Loucy (cell line): ENCODE results near the gene ZNF48.
"Not testable (repeated sequence)": the region's sequence is repeated elsewhere in the genome, so short reads cannot be mapped to it uniquely, and the experiment has no call there.

Experiments used
- H2AFZ ChIP-seq: fragments of 200-600 bp; sonication (generic); 2 replicates; pipeline ENCODE4 v1.6.0; 2016; ENCODE audit warnings: antibody characterized with exemption, mild to moderate bottlenecking, low read length, moderate library complexity
- H3F3A ChIP-seq: fragments of 200-600 bp; 2 replicates; pipeline ENCODE4 v1.6.0; 2016; ENCODE audit warnings: antibody characterized with exemption, low read depth, mild to moderate bottlenecking
- H3K27me3 ChIP-seq: fragments of 200-600 bp; sonication (generic); 2 replicates; pipeline ENCODE4 v1.6.1; 2014; ENCODE audit warnings: low read length, mild to moderate bottlenecking; ENCODE audit not compliant: insufficient read depth, poor library complexity, severe bottlenecking
- H3K36me3 ChIP-seq: fragments of 200-600 bp; sonication (generic); 2 replicates; pipeline ENCODE4 v1.6.1; 2016; ENCODE audit warnings: low read length; ENCODE audit not compliant: insufficient read depth
- H3K4me1 ChIP-seq: fragments of 200-600 bp; sonication (generic); 2 replicates; pipeline ENCODE4 v1.5.1; 2014; ENCODE audit warnings: low read length, mild to moderate bottlenecking; ENCODE audit not compliant: insufficient read depth, poor library complexity, severe bottlenecking
- H3K4me2 ChIP-seq: fragments of 200-600 bp; sonication (generic); 2 replicates; pipeline ENCODE4 v1.6.0; 2014; ENCODE audit warnings: antibody characterized with exemption, low read length, low read depth, mild to moderate bottlenecking; ENCODE audit not compliant: poor library complexity, severe bottlenecking
- H3K4me3 ChIP-seq: fragments of 200-600 bp; sonication (generic); 2 replicates; pipeline ENCODE4 v1.5.1; 2014; ENCODE audit warnings: low read length, mild to moderate bottlenecking, mixed read lengths; ENCODE audit not compliant: poor library complexity, severe bottlenecking
- H3K79me2 ChIP-seq: fragments of 200-600 bp; sonication (generic); 2 replicates; pipeline ENCODE4 v1.6.1; 2014; ENCODE audit warnings: low read length; ENCODE audit not compliant: insufficient read depth
- H3K9ac ChIP-seq: fragments of 200-600 bp; sonication (generic); 2 replicates; pipeline ENCODE4 v1.6.0; 2014; ENCODE audit warnings: mild to moderate bottlenecking, low read depth, low read length, moderate library complexity; ENCODE audit not compliant: poor library complexity, severe bottlenecking
- H3K9me2 ChIP-seq: fragments of 200-600 bp; sonication (generic); replicated peaks from 2 replicates; pipeline ENCODE4 v1.6.1; 2016; ENCODE audit warnings: low read depth, low read length, mixed read lengths
- H3K9me3 ChIP-seq: fragments of 200-600 bp; sonication (generic); 2 replicates; pipeline ENCODE4 v1.6.1; 2014; ENCODE audit warnings: mild to moderate bottlenecking, antibody characterized with exemption, low read length, low read depth; ENCODE audit not compliant: insufficient read depth
- H4K20me1 ChIP-seq: fragments of 200-600 bp; sonication (generic); 2 replicates; pipeline ENCODE4 v1.6.0; 2014; ENCODE audit warnings: antibody characterized with exemption, low read length, mild to moderate bottlenecking; ENCODE audit not compliant: insufficient read depth, poor library complexity, severe bottlenecking
- CTCF ChIP-seq: fragments of 200-600 bp; sonication (generic); conservative IDR thresholded peaks from 2 replicates; pipeline ENCODE4 v1.5.1; 2014; ENCODE audit warnings: mild to moderate bottlenecking, antibody characterized with exemption, low read length
- EZH2phosphoT487 ChIP-seq: fragments of 200-600 bp; IDR thresholded peaks from 2 replicates; pipeline ENCODE4 v1.6.1; 2018; ENCODE audit warnings: antibody characterized with exemption, mild to moderate bottlenecking, moderate library complexity, borderline replicate concordance

ZNF48 gene

DNA sequence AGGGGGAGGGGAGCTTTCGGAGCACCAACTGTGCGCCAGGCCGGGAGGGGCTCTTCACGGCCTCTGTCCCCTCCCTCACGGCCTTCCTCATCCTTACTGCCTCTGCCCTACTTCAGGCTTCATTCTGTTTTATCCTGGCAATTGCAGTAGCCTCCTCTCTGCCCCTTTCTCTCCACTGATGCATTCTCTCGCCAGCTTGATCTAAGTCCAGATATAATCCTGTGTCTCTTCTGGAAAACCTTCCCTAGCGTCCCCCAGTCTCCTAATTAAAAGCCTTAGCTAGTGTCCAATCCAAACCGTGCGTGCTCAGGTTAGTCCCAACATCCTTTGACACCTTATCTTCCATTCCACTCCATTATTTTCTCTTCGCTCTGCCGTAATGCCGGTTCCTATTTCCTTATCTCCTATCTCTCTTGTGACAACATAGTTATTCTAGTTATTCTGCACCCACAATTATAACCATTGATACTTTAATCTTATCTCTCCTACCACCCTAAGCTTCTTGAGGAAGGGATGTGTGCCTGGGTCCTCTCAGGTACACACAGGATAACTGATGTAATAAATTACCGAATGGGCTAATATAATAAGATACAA lies 869 bp downstream of the ZNF48 start:
- H3K9me2 ChIP-seq, result no peaks in the 10 kb centered on the region
- peaks cover 18% of the 10 kb centered on the region for H3F3A ChIP-seq
- no peaks in the 10 kb centered on the region for H3K27me3 ChIP-seq
- peaks cover 45% of the 10 kb centered on the region for H3K79me2 ChIP-seq
- peak overlapping the region; percentile 100 for H3K4me2 ChIP-seq
- peak overlapping the region; percentile 85 for H3K9ac ChIP-seq
- peaks cover 8% of the 10 kb centered on the region; the same call in 1 of the 2 replicates for H3K36me3 ChIP-seq
- peaks cover 17% of the 10 kb centered on the region for H4K20me1 ChIP-seq
- H3K9me3 ChIP-seq, result no peaks in the 10 kb centered on the region
- H3K4me3 ChIP-seq, result peak overlapping the region; percentile 99
- peak overlapping the region; percentile 46; the same call in 1 of the 2 replicates for H2AFZ ChIP-seq
- TF ChIP-seq CTCF (no peak), EZH2phosphoT487 (no peak)
- H3K4me1 ChIP-seq, result peaks cover 55% of the 10 kb centered on the region

- Histone ChIP-seq H3K4me2 (peak overlapping the region; percentile 100), H3F3A (peaks cover 22% of the 10 kb centered on the region), H3K9ac (peak overlapping the region; percentile 85), H3K4me1 (peaks cover 55% of the 10 kb centered on the region), H3K79me2 (peaks cover 45% of the 10 kb centered on the region), H3K4me3 (peak overlapping the region; percentile 99), H4K20me1 (peaks cover 17% of the 10 kb centered on the region)
- H2AFZ ChIP-seq, H3K27me3 ChIP-seq, H3K9me3 ChIP-seq, H3K36me3 ChIP-seq, H3K9me2 ChIP-seq: not testable (repeated sequence)
These were observed 1.4 kb downstream of the ZNF48 start for GRCh38 chr16:30396627-30397026.

DNA sequence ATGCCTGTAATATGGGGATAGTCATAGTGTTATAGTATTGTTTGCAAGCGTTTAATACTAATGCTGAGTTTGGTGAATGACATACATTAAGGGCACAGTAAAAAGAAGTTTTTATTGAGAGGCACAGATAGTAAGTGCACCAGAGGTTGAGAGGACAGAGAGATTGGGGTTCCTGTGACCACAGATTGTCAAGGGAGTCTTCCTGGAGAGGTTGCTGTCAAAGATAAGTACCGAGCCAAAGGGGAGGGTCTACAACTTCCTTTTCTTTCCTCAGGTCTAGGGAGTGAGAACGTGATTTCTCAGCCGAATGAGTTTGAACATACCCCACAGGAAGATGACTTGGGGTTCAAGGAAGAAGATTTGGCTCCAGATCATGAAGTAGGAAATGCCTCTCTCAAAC lies 1.8 kb downstream of the ZNF48 start:
- Histone ChIP-seq H3K27me3 (no peaks in the 10 kb centered on the region), H3K4me1 (peaks cover 55% of the 10 kb centered on the region), H3K36me3 (peaks cover 8% of the 10 kb centered on the region; the same call in 1 of the 2 replicates), H3K4me2 (peak overlapping the region; percentile 100), H2AFZ (no peak overlapping the region), H3F3A (peaks cover 26% of the 10 kb centered on the region), H4K20me1 (peaks cover 17% of the 10 kb centered on the region), H3K79me2 (peaks cover 45% of the 10 kb centered on the region), H3K9me3 (no peaks in the 10 kb centered on the region), H3K9ac (peak overlapping the region; percentile 85), H3K9me2 (no peaks in the 10 kb centered on the region), H3K4me3 (peak overlapping the region; percentile 99)
- TF ChIP-seq EZH2phosphoT487 (no peak), CTCF (no peak)
